Measurements from ENCODE around the gene TIGD6.
A peak's percentile ranks its signal among the peaks of the same experiment; 100 is the strongest.

Gene TIGD6

DNA sequence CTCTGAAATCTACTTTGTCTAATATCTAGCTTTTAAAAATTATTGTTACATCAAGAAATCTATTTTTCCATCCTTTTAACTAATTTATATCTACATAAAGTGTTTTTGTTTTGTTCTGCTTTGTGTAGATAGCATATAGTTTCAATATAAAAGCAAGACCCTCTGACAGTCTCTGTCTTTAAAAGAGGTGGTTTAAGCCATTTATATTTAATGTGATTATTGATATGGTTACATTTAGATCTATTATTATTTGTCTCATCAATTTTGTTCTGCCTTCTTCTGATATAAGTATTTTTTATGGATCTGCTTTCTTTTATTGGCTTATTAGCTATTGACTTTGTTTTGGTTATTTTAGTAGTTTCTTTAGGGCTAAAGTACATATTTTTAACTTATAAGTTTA is 16.1 kb upstream of the TIGD6 start:
- DNase-seq, result no peak

DNA sequence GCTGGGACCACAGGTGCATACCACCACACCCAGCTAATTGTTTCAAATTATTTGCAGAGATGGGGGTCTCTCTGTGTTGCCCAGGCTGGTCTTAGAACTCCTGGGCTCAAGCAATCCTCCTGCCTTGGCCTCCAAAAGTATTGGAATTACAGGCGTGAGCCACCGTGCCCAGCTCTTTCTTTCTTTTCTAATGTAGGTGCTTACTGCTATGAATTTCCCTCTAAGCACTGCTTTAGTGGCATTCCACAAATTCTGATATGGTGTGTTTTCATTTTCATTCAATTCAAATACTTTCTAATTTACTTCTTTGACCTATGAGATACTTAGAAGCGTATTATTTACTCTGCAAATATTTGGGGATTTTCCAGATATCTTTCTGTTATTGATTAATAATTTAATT is 15.0 kb upstream of the TIGD6 start:
- DNase-seq, result no peak

DNA sequence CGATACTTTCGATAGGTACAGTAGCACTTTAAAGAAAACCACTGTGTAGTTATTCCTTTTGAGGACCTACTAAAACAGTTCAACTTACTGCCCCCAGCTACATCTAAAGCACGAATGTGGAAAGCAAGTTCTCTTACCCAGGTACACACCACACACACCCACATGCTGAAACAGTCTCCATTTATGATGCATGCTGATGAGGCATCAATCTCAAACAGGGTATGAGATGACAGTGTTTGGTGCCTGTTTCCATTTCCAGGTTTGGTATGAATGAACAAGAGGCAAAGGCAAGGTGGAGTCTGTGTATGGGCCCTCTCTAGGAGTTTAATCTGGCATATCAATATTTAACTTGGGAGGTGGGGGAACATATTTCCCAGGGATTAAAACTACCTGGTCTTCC is 14.0 kb upstream of the TIGD6 start:
- no peak for DNase-seq

DNA sequence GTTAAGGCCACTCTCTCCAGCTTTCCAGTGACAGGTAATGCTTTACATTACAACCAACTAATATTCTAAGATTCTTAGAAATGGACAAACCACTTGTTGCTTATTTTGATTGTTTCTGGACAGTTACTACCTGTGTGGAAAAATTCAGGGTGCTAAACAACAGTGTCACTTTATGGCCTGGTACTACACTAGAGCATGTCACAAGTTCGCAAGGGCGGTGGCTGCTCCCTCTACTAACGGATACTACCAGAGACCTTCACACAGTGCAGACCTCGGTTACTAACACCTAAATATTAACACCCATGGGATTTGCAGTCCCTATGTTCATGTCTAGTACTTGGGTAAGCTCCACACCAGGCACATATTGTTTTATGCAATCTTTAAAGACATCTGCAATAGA is 13.5 kb upstream of the TIGD6 start:
- DNase-seq, result no peak

DNA sequence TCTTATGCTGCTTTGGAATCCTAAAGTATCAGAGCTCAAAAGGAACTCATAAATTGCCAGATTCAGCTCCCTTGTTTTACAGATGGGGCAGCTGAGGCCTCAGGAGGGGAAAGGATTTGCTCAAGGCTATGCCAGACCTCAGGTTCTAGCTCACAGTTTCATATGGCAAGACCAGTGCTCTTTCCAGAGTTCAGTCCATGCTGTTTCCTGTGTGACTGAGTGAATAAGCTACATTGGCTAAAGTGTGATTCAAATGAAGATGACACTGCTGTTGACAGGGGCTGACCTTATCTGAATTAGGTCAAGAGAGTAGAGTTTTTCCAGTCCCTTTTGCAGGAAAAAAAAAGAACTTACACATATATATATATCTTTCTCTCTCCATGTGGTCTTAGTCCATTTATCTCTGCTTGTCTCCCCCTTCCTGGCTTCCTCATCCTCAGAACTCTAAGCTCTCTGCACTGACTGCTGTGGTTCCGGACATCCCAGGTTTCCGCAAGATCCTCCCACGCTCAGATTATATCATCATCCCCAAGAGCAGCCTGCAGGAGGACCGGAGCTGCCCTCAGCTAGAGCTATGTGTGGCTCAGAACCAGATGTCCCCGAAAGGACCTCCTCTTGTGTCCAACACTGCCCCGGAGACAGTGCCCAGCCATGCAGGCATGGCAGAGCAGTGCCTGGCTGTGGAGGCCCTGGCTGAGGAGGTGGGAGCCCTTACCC is 9.4 kb upstream of the TIGD6 start:
- DNase-seq, result no peak

DNA sequence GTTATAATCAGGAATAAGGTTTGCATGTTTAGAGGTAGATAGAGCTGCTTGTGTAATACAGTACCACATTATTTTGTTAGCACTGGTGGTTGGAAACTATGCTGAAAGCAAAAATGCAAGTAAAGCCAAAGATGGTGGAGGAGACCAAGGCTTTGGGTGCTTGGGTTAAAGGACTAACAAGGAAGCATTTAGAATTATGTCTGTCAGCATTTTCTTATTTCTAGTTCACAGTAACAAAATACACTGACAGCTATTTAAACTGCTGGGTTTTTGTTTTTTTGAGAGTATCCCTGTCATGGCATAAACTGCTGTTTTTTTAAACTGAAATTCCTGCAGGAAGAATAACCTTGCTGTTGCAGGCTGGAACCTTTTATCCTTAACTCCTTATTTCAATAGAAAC is 6.6 kb upstream of the TIGD6 start:
- no peak for DNase-seq

DNA sequence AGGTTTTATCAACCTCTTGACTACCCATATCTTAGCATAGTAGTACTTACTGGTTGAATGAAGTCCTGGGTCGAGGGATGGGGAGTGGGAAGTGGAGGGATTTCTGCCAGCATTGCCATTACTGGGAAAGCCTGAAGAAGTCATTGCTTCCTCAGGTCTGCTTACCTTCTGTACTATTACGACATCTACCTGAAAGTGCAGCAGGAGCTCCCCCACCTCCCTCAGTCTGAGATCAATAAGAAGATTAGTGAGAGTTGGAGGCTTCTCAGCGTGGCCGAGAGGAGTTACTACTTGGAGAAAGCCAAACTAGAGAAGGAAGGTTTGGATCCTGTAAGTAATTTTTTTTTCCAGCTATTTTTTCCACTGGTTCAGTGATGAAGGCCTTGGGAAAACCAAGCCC is 5.9 kb upstream of the TIGD6 start:
- no peak for DNase-seq

DNA sequence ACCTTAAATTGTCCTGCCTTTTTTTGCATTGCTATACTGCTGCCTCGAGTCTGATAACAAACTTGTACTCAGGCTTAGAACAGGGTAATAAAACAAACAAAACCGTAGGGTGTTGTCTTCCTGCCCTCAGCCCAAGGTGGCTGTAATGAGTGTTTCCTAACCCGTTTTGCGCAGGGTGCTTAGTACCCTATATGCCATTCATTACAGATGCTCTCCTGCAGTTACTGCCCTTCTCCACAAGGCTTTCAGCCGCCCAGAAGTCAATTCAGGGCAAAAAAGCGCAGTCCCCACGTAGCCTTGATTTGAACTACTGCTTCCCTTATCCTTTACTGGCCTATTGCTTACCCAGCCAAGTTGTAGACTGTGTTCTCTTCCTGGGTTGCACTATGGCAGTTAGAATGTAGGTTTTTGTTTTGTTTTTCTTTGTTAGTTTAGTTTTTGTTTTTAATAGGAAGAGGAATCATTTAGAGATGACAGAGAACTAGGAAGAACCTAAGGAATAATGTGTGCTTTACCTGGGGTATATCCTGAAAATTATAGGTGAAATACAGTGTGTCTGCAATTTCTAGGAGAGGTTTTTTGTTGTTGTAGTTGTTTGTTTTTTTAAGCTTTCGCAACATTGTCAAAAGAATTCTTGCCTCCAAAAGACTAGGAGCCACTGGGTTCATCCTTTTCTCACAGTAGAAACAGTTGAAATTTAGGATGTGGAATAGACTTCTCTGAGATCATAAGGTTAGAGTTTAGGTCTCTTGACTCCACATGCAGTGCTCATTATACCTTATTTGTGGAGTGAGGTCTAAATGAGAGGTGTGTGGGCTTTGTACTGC is 1.4 kb upstream of the TIGD6 start:
- DNase-seq, result peak; percentile 81

DNA sequence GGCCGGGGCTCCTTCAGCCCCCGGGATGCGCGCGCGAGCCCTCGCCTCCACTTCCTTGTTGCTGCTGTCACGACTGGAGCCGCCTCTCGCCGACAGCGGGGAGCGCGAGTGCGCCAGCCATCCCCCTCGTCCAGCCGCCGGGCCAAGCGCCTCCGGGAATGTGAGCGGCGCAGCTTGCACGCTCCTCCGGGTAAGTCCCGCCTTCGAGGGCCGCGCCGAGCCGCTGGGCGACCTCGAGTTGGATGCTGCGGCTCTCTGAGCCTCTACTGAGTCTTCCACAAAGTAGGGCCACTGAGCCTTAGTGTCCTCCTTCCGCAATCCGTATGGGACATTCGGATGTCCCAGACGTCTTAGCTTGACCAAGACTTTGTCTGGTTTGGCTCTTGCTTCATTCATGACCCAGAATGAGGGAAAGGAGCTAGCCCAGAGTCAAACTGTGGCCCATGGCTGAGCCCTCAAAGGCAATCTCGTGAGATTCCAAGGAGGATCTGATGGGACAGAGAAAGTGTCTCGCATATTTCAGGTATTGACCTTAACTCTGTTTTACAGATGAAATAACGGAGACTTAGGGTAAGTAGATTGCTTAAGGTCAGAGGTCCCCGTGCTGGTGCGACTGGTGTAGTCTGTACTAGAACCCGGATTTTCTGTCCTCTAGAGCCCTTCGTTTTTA is 671 bp upstream of the TIGD6 start:
- DNase-seq, result peak; percentile 41

DNA sequence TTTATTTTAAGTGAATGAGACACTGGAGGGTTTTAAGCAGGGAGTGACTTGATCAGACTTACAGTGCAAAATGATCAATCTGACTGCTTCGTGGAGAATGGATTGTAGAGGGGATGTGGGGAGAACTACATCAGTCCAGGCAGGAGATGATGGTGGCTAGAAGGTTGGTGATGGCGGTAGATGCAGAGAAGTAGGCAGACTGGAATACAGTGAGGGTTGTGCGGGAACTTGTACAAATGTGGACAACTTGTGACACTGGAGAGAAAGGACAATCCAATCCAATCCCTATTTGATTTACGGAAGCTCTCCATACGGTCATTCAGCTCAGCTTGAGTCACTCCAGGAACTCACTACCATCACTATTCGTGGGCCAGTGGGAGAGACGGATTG is 593 bp downstream of the TIGD6 start:
- no peak for DNase-seq

DNA sequence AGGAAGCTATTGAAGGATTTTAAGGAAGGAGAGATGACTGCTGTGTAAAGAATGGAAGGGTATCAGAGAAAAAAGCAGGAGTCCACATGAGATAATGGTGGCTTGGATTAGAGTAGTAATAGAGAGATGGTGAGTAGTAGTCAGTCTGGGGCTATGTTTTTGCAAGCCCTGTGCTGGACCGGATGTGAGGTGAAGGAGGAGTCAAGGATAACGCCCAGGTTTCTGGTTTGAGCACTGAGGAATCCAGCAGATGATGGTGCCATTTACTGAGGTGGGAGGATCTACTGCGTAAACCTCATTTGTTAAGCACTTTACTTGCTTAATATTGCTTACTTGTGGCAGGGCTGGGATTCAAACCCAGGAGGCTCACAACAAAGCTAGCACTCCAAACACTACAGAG is 1.1 kb downstream of the TIGD6 start:
- no peak for DNase-seq

DNA sequence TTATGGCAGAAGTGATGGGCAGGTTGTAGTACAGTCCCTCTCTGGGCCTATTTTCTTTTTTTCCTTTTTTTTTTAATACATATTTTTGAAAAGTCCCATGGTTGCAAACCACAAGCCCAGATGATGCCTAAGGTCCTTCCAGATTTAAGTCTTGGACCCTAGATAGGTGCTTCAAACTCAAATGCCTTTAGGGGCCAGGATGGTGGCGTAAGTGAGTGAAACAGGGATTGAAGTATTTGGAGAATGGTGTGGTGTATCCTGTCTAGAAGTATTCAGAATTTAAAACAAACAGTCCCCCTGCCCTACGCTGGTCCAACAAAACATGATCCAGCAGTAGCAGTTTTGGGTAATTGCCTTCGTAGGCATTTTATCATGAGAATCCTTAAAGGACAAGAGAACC is 2.2 kb downstream of the TIGD6 start:
- no peak for DNase-seq

DNA sequence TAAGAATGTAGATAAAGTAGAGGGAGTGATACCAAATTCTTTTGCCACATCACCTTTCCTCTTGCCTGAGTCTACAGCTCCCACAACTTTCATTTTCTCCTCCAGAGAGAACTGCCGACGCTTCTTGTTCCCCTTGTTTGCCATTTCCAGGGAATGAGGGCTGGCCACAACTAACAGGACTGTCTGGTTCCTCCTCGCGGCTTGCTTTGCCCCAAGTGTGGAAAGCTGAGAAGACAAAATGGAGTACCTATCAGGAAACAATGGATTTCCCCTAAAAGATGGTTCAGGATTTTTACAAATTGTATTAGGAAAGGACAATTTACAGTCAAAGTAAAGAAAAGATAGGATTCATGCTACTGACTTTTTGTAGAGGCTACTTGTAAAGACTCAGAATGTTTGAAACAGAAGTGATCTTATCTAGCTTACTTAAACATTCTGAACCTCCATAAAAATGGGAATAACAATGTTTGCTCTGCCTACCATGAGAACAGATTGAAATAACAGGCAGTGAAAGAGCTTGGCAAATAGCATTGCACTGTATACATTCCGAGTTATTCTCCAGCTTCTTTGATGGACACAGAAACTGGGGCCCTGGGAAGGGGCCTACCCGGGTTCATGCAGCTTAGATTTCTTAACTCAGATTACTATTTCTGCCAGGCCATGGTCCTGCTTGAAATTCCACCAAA is 4.1 kb downstream of the TIGD6 start:
- no peak for DNase-seq

DNA sequence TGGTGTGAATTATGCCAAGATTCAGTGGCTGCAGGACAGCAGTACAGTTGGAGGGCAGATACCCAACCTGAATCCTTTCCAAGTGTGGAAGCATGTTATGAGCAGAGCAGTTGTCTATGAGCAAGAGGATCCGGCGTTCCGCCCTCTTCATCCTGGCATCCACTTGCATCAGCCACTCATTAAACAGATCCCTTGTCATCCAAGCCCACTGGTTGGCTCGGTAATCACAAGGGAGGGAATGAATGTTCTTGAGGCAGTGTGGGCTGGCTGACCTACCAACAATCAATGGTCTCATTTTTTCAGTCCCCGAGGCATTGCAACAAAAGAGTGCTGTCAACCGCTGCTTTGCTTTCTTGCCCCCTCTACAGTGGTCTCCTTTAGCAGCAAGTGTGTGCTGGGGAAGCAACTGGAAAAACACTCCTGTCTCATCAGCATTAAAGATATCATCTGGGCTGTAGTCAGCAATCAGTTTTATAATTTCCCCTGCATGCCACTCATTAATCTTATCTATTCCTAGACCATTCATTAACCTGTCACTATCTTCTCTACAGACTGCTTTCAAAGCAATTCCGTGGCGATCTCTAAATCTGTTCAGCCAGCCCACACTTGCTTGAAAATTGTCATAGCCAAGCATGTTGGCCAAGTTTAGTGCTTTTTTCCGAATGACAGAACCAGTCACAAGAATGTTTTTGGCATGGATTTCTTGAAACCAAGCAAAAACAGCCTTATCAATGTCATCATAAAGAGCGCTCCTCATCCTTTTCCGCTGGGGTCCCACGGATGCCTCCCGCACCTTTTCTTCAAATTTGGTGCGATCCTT is 4.9 kb downstream of the TIGD6 start:
- no peak for DNase-seq

DNA sequence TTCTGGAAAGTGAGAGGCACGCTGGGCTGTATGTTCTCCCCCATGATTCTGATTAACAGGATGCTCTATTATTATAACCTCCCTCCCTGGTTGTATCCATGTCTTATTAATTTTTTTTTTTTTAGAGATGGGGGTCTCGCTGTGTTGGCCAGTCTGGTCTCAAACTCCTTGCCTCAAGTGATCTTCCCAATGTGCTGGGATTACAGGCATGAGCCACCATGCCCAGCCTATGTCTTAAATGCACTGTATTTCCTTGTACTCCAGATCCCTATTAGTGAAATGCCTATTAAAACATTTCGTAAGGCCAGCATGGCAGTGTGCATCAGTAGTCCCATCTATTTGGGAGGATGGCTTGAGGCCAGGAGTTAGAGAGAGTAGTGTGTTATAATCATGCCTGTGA is 7.0 kb downstream of the TIGD6 start:
- no peak for DNase-seq

DNA sequence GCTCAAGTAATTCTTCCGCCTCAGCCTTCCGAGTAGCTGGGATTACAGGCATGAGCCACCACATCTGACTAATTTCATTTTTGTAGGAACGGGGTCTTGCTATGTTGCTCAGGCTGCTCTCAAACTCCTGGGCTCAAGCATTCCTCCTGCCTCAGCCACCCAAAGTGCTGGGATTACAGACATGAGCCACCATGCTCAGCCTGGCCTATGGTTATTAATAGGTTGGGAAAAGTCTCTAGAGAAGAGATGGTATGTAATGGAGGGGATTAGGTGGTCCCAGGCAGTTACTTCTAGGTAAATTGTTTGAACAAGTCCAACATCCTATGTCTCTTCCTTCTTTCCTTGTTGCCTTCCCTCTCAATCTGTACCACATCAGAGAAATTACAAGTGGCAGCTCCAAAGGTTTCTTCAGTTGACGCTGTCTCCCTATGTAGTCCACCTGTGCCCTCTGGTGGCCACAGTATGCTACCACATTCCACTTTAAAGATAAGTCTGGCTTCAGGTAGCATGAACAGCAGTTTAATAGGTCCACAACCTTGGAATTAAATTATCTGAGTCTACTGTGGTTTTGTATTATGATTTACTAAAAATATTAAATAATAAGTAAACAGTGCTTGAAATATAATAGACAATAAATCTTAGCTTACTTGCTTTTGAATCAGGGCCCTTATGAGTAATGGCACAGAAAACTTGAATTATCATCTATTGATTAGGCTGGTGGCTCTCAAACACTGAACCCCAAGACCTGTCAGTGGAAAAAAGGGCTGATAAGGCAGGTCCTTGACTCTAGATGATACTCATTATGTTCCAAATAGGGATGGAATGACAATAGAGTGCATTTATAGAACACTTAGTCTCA is 9.7 kb downstream of the TIGD6 start:
- DNase-seq, result peak; percentile 69

DNA sequence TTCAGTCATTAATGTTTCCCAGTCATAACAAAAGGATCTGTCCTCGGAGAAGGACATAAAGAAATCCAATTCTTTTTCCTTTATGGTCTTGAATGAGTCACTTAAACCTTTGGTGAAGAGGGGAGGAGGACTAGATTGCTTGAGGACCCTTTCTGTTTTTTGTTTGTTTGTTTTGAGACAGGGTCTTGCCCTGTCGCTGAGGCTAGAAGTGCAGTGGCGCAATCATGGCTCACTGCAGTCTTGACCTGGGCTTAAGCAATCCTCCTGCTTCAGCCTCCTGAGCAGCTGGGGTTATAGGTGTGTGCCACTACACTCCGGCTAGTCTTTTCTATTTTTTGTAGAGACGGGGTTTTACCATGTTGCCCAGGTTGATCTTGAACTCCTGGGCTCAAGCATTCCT is 12.3 kb downstream of the TIGD6 start:
- no peak for DNase-seq

DNA sequence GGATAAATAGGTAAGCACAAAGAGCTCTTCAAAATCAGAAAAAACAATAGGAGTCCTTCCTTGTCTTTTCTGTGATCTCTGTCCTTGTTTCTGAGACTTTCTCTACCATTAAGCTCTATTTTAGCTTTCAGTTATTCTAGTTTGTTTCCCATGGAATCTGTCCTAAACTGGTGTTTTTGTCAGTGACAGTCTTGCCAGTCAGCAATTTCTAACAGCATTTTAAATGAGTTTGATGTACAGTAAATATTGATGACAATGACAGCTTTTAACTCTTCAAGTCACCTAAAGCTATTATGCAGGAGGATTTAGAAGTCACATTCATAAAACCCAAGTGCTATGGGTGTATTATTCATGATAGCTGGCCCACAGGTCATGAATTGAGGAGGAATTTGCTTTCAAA is 17.9 kb downstream of the TIGD6 start:
- DNase-seq, result no peak

DNA sequence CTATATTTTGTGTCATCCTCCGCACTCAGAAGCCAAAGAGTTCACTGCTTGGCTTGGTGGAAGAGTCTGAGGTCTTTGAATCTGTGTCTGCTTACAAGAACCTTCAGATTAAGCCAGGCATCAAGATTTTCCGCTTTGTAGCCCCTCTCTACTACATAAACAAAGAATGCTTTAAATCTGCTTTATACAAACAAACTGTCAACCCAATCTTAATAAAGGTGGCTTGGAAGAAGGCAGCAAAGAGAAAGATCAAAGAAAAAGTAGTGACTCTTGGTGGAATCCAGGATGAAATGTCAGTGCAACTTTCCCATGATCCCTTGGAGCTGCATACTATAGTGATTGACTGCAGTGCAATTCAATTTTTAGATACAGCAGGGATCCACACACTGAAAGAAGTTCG is 19.2 kb downstream of the TIGD6 start:
- no peak for DNase-seq

DNA sequence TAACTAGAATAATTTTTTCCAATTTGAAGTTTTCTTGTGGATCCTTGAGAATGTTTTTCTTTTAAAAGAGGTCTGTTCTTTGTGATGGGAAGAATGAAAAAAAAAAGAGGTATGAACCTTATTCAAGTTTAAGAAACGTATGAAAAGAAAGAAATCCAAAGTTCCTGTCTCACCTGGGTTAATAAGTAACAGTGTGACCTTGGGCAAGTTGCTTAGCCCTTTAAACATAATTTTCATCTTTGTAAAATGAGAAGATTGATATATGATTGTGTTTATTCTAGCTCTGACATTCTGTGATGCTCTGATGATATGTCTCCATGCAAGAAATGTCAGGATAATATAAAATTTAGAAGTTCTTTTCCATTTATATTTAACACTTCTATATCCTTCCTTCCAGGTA is 20.6 kb downstream of the TIGD6 start:
- no peak for DNase-seq

DNA sequence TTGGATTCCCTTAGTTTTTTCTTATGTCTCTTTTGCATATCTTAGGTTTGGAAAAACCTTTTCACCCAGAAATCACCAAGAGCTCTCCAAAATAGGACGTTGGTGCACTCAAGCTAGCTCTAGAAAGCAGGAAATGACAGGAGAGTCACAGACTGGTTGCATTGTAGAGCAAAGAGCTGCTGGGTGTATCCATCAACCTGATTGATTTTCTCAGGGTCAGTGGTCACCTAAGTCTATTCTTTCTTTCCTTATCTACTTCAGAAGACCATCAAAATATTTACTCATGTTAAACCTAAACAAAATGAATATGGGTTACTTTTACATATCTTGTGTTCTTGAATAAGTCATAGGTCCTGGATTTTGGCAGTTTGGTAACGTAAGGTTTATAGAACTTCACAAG is 25.0 kb downstream of the TIGD6 start:
- no peak for DNase-seq

All from fibroblast of skin of back (primary cell).